C4-2B (cell line): ENCODE results near the gene MTM1.

Experiments
- ZFX ChIP-seq: fragments of 450-650 bp; IDR thresholded peaks from 2 replicates; pipeline ENCODE4 v1.6.1; 2017
- TF ChIP-seq, protein P1 (sequence below): fragments of 450-650 bp; conservative IDR thresholded peaks from 2 replicates; pipeline ENCODE4 v1.5.1; 2017; ENCODE audit warnings: mild to moderate bottlenecking

- TF ChIP-seq, protein P1, sequence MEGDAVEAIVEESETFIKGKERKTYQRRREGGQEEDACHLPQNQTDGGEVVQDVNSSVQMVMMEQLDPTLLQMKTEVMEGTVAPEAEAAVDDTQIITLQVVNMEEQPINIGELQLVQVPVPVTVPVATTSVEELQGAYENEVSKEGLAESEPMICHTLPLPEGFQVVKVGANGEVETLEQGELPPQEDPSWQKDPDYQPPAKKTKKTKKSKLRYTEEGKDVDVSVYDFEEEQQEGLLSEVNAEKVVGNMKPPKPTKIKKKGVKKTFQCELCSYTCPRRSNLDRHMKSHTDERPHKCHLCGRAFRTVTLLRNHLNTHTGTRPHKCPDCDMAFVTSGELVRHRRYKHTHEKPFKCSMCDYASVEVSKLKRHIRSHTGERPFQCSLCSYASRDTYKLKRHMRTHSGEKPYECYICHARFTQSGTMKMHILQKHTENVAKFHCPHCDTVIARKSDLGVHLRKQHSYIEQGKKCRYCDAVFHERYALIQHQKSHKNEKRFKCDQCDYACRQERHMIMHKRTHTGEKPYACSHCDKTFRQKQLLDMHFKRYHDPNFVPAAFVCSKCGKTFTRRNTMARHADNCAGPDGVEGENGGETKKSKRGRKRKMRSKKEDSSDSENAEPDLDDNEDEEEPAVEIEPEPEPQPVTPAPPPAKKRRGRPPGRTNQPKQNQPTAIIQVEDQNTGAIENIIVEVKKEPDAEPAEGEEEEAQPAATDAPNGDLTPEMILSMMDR = no peak
- TF ChIP-seq ZFX = no peak
These were observed 135.2 kb downstream of the MTM1 start for GRCh38 chrX:150703695-150703974.
